ENCODE measurements around the gene PPP4R3B.

DNA sequence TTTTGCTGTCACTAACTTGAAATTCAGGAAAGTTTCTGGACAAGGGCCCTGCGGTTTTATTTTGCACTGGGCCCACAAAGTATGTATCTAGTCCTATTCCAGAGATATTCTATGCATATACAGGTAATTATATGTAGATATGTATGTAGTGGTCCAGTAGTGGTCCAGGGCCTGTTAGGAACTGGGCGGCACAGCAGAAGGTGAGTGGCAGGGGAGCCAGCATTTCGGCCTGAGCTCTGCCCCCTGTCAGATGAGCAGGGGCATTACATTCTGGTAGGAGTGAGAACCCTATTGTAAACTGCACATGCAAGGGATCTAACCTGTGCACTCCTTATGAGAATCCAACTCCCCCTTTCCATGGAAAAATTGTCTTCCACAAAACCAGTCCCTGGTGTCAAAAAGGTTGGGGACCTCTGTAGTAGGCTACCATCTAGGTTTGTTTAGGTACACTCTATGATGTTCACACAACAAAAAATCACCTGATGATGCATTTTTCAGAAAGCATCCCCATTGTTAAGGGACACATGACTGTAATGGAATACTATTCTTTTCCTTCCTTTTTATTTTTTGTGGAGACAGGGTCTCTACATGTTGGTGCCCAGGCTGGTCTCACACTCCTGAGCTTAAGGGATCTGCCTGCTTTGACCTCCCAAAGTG, 2.8 kb upstream of the PPP4R3B start:
- no peak for TF ChIP-seq POLR2A (IDR thresholded peaks at IDR 0.05)
- TF ChIP-seq CTCF (IDR thresholded peaks at IDR 0.05): peak; percentile 21 to 41 (median 38)

Data from right lobe of liver (tissue), 4 donors.